HCT116 (cell line): ENCODE data around the gene MEGF6. TPM values are rescaled to one million over a fixed set of nuclear protein-coding genes. Genes with fewer than 3 reads are reported as not detected.

Experiments
- ATAC-seq: fragments of 200-7000 bp; cut with Tn5 transposase; 2 replicates; pipeline ENCODE4 v1.9.1; 2020; ENCODE audit warnings: mild to moderate bottlenecking, moderate library complexity
- BruUV-seq: library from RNA; stranded (reverse); fragments of 400-500 nt; replicated peaks from 2 replicates; lab custom pipeline; 2021; lab: Mats Ljungman, UMichigan
- CTCF ChIA-PET: fragments of 300-600 bp; sonication (Branson Sonifier 250); formaldehyde crosslinking; loops from one replicate; lab custom pipeline; 2021; ENCODE audit warnings: antibody characterized with exemption; lab: Charles Lee
- POLR2A ChIA-PET: fragments of 300-600, 350-600 bp; sonication (Branson Sonifier 250); formaldehyde crosslinking; loops from one replicate; lab custom pipeline; 2021; ENCODE audit warnings: antibody characterized with exemption; lab: Charles Lee
- RAD21 ChIA-PET, 2 experiments: fragments of 300-600 bp; sonication (Branson Sonifier 250); formaldehyde crosslinking; loops; one replicate each; lab custom pipeline; 2023; ENCODE audit warnings: low total read pairs in 2 of 2; ENCODE audit not compliant: uncharacterized antibody in 2 of 2, unreplicated experiment in 2 of 2, low non-redundant PET in 1 of 2; lab: Charles Lee
- DNase-seq: peaks from one replicate; pipeline ENCODE4 v3.0.0-alpha.2; 2010; ENCODE audit warnings: low read depth, low spot score
- H2AFZ ChIP-seq: fragments of 200-600 bp; shearing (Covaris generic), sonication (generic); 2 replicates; pipeline ENCODE4 v1.6.1; 2017; ENCODE audit warnings: low read depth, mixed run types, mixed read lengths, antibody characterized with exemption, low read length; ENCODE audit not compliant: poor library complexity, severe bottlenecking
- H3K27ac ChIP-seq: 2 replicates; pipeline ENCODE4 v1.5.1; 2012; ENCODE audit warnings: low read depth, low read length
- H3K27me3 ChIP-seq: fragments of 200-600 bp; sonication (generic); 2 replicates; pipeline ENCODE4 v1.6.1; 2016; ENCODE audit warnings: mixed run types, low read length, mixed read lengths; ENCODE audit not compliant: insufficient read depth
- H3K36me3 ChIP-seq, 2 experiments: fragments of 200-500 bp in 1 of 2; fragments of 200-600 bp in 1 of 2; sonication (Bioruptor generic) in 1 of 2; sonication (generic) in 1 of 2; 2 replicates each; pipeline versions ENCODE4 v1.5.1 to v1.6.1; 2014 to 2016; ENCODE audit warnings: low read length in 2 of 2, inconsistent platforms in 1 of 2, mixed read lengths in 1 of 2, mixed run types in 1 of 2; ENCODE audit not compliant: insufficient read depth in 2 of 2, control insufficient read depth in 1 of 2
- H3K4me1 ChIP-seq, 2 experiments: fragments of 200-600 bp in 1 of 2; sonication (generic) in 1 of 2; 2 replicates each; pipeline versions ENCODE4 v1.5.1 to v1.6.1; 2012 to 2017; ENCODE audit warnings: low read length in 2 of 2, inconsistent platforms in 1 of 2, mild to moderate bottlenecking in 1 of 2, mixed read lengths in 1 of 2, mixed run types in 1 of 2, moderate library complexity in 1 of 2; ENCODE audit not compliant: insufficient read depth in 2 of 2, control insufficient read depth in 1 of 2
- H3K4me2 ChIP-seq: fragments of 200-600 bp; sonication (generic); 2 replicates; pipeline ENCODE4 v1.6.1; 2017; ENCODE audit warnings: mixed run types, low read length, mixed read lengths
- H3K4me3 ChIP-seq, 2 experiments: fragments of 200-600 bp in 1 of 2; sonication (generic) in 1 of 2; replicated peaks in 1 of 2; 2 replicates each; pipeline ENCODE4 v1.5.1; 2011 to 2016; ENCODE audit warnings: low read length in 2 of 2, control low read depth in 1 of 2, low read depth in 1 of 2, mild to moderate bottlenecking in 1 of 2, mixed read lengths in 1 of 2, mixed run types in 1 of 2
- H3K79me2 ChIP-seq: fragments of 200-600 bp; sonication (generic); 2 replicates; pipeline ENCODE4 v1.6.1; 2017; ENCODE audit warnings: mild to moderate bottlenecking, mixed run types, low read length, moderate library complexity, mixed read lengths; ENCODE audit not compliant: insufficient read depth
- H3K9ac ChIP-seq: fragments of 200-600 bp; sonication (generic); 2 replicates; pipeline ENCODE4 v1.6.1; 2016; ENCODE audit warnings: low read length, mixed read lengths
- H3K9me2 ChIP-seq: fragments of 200-600 bp; sonication (generic), shearing (Covaris generic); 2 replicates; pipeline ENCODE4 v1.6.1; 2017; ENCODE audit warnings: mixed run types, mild to moderate bottlenecking, moderate library complexity; ENCODE audit not compliant: insufficient read depth
- H3K9me3 ChIP-seq, 2 experiments: fragments of 200-500 bp in 1 of 2; fragments of 200-600 bp in 1 of 2; sonication (Bioruptor generic) in 1 of 2; sonication (generic) in 1 of 2; 2 replicates each; pipeline ENCODE4 v1.6.1; 2014 to 2017; ENCODE audit warnings: low read length in 2 of 2, mixed read lengths in 2 of 2, inconsistent platforms in 1 of 2, low read depth in 1 of 2, mild to moderate bottlenecking in 1 of 2, mixed run types in 1 of 2, moderate library complexity in 1 of 2; ENCODE audit not compliant: control insufficient read depth in 1 of 2, insufficient read depth in 1 of 2
- H4K20me1 ChIP-seq: fragments of 200-600 bp; sonication (generic), shearing (Covaris generic); 2 replicates; pipeline ENCODE4 v1.6.1; 2017; ENCODE audit warnings: mixed run types, mild to moderate bottlenecking, moderate library complexity; ENCODE audit not compliant: insufficient read depth
- CBX3 ChIP-seq: IDR thresholded peaks from 2 replicates; pipeline ENCODE4 v1.6.1; 2012; ENCODE audit warnings: low read depth
- CEBPB ChIP-seq: IDR thresholded peaks from 2 replicates; pipeline ENCODE4 v1.6.1; 2012; ENCODE audit warnings: low read depth
- CTCF ChIP-seq, 3 experiments: fragments of 200-600 bp in 1 of 3; sonication (generic) in 1 of 3; IDR thresholded peaks in 2 of 3; conservative IDR thresholded peaks in 1 of 3; 2 replicates each; pipeline ENCODE4 v1.5.1; 2012 to 2017; ENCODE audit warnings: low read depth in 2 of 3, low read length in 2 of 3, antibody characterized with exemption in 1 of 3, borderline replicate concordance in 1 of 3, control low read depth in 1 of 3, mild to moderate bottlenecking in 1 of 3, mixed read lengths in 1 of 3, mixed run types in 1 of 3, moderate library complexity in 1 of 3; ENCODE audit not compliant: insufficient read depth in 1 of 3
- EGR1 ChIP-seq: IDR thresholded peaks from 2 replicates; pipeline ENCODE4 v1.6.1; 2012; ENCODE audit warnings: low read depth
- ELF1 ChIP-seq: IDR thresholded peaks from 2 replicates; pipeline ENCODE4 v1.6.1; 2012; ENCODE audit warnings: low read depth, borderline replicate concordance
- EZH2 ChIP-seq: fragments of 200-600 bp; sonication (generic); IDR thresholded peaks from 2 replicates; pipeline ENCODE4 v1.6.1; 2017; ENCODE audit warnings: antibody characterized with exemption, mixed run types
- EZH2phosphoT487 ChIP-seq: fragments of 200-600 bp; IDR thresholded peaks from 2 replicates; pipeline ENCODE4 v1.6.1; 2018; ENCODE audit warnings: antibody characterized with exemption, borderline replicate concordance
- JUND ChIP-seq: IDR thresholded peaks from 2 replicates; pipeline ENCODE4 v1.6.1; 2012
- MAX ChIP-seq: IDR thresholded peaks from 2 replicates; pipeline ENCODE4 v1.6.1; 2012
- POLR2A ChIP-seq: IDR thresholded peaks from 2 replicates; pipeline ENCODE4 v1.7.0; 2011; ENCODE audit warnings: borderline replicate concordance; ENCODE audit not compliant: insufficient read depth, insufficient read length; ENCODE audit errors: extremely low read depth
- POLR2AphosphoS5 ChIP-seq: IDR thresholded peaks from 2 replicates; pipeline ENCODE4 v1.6.1; 2011; ENCODE audit warnings: mild to moderate bottlenecking, low read depth, low read length, moderate library complexity
- RAD21 ChIP-seq: IDR thresholded peaks from 2 replicates; pipeline ENCODE4 v1.6.1; 2012; ENCODE audit warnings: low read depth, mild to moderate bottlenecking
- REST ChIP-seq: IDR thresholded peaks from 2 replicates; pipeline ENCODE4 v1.6.1; 2012; ENCODE audit warnings: low read depth
- SIN3A ChIP-seq: IDR thresholded peaks from 2 replicates; pipeline ENCODE4 v1.6.1; 2012; ENCODE audit warnings: low read depth
- SP1 ChIP-seq: IDR thresholded peaks from 2 replicates; pipeline ENCODE4 v1.6.1; 2012; ENCODE audit warnings: low read depth
- SRF ChIP-seq: IDR thresholded peaks from 2 replicates; pipeline ENCODE4 v1.6.1; 2012; ENCODE audit warnings: low read depth
- TCF7L2 ChIP-seq: IDR thresholded peaks from 2 replicates; pipeline ENCODE4 v1.7.0; 2011; ENCODE audit warnings: borderline replicate concordance, inconsistent platforms; ENCODE audit not compliant: insufficient read depth, insufficient read length; ENCODE audit errors: extremely low read depth
- YY1 ChIP-seq: IDR thresholded peaks from 2 replicates; pipeline ENCODE4 v1.6.1; 2011; ENCODE audit warnings: low read length, low read depth, moderate library complexity, mild to moderate bottlenecking; ENCODE audit not compliant: insufficient replicate concordance; ENCODE audit errors: extremely low read depth
- intact Hi-C: fragments of 100-400 bp; cut with micrococcal nuclease; formaldehyde crosslinking; loops from 2 replicates; pipeline ENCODE4 v1.10.0; 2022
- total RNA-seq: library from RNA; stranded (reverse); gene quantifications from one replicate; pipeline ENCODE4 v1.2.1, GENCODE V29; 2021; ENCODE audit not compliant: unreplicated experiment

Gene MEGF6
- total RNA-seq, 1 experiment from 2014 or later: 47.6 TPM

GRCh38 chr1:3467096-3468036, 143.9 kb downstream of the MEGF6 start:
- POLR2A ChIA-PET: no interaction called here

More at GRCh38 chr1:3467096-3468036, 143.9 kb downstream of the MEGF6 start:
- no peak overlapping the region for H3K27ac ChIP-seq
- ChIA-PET RAD21 (no interaction called here), CTCF (interaction anchor here (0.9 kb wide), 1 partner anchor 14 kb away, joined by 3 read pairs; no protein-coding TSS in a partner anchor)
- H3K9me2 ChIP-seq: no peaks in the 10 kb centered on the region
- H3K9me3 ChIP-seq: no peaks in the 10 kb centered on the region
- H3K9ac ChIP-seq: no peak overlapping the region
- H2AFZ ChIP-seq: no peak overlapping the region
- no peaks in the 10 kb centered on the region for H4K20me1 ChIP-seq
- H3K4me2 ChIP-seq: no peak overlapping the region
- BruUV-seq: no TSS peak
- no peaks in the 10 kb centered on the region for H3K27me3 ChIP-seq
- no peak for TF ChIP-seq TCF7L2
- TF ChIP-seq CEBPB: no peak
- no peak for TF ChIP-seq YY1
- no peak for TF ChIP-seq MAX
- no peak for TF ChIP-seq SIN3A
- TF ChIP-seq EGR1: no peak
- TF ChIP-seq POLR2AphosphoS5: no peak
- TF ChIP-seq SP1: no peak
- TF ChIP-seq CBX3: no peak
- TF ChIP-seq EZH2phosphoT487: no peak
- no peak for TF ChIP-seq POLR2A
- TF ChIP-seq ELF1: no peak
- no peak for TF ChIP-seq RAD21
- TF ChIP-seq EZH2: no peak
- no peak for TF ChIP-seq JUND
- TF ChIP-seq SRF: no peak
- no peak for TF ChIP-seq REST
- TF ChIP-seq CTCF (IDR thresholded peaks at IDR 0.05 in 2 of 3, conservative IDR thresholded peaks at IDR 0.05 in 1 of 3; ENCODE audit: borderline replicate concordance in 1 of 3, insufficient read depth in 1 of 3, low read depth in 2 of 3, low read length in 2 of 3): no peak
- H3K4me3 ChIP-seq: no peak overlapping the region
- no peaks in the 10 kb centered on the region for H3K36me3 ChIP-seq
- no peak for ATAC-seq
- peaks cover 0 to 12% of the 10 kb centered on the region in 2 experiments; a peak in 1 of 4 replicates for H3K4me1 ChIP-seq
- no peak for DNase-seq
- intact Hi-C loops: no loop called here
- no peaks in the 10 kb centered on the region for H3K79me2 ChIP-seq
